ENCODE measurements around the gene BCAR3.

BCAR3 gene

DNA sequence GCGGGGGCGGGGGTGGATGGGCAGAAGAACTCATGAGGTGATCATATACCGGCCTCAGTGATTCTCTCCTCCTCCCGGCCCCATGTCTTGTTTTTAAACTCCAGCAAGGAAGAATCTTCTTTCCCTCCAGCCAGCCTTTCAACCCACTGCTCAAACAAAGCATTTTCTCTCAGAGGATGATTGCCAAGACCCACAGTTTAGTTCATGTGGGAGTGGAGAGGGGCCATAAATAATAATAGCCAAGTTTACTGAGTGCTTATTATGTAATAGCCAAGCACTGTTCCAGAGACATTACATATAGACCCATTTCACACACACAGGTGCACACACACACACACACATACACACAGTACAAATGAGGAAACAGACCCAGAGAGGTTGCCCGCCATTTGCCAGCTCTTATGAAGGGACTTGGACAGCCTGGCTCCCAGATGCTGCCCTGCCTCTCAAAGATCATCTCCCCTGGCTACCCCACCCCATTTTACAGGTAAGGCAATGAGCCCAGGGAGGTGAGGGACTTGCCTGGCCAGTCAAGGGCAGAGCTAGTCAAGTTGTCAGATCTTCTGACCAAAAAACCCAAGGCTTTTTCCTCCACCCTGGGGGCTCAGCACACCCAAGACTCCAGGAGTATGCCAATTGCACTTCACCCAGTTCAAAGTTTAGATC is 18.0 kb upstream of the BCAR3 start:
- TF ChIP-seq GATA3 (IDR thresholded peaks at IDR 0.05; ENCODE audit: low read depth, low read length) (no peak), GATA2 (IDR thresholded peaks at IDR 0.05; ENCODE audit: low read depth, low read length) (no peak)

- TF ChIP-seq GATA3 (IDR thresholded peaks at IDR 0.05; ENCODE audit: low read depth, low read length): no peak
- no peak for TF ChIP-seq GATA2 (IDR thresholded peaks at IDR 0.05; ENCODE audit: low read depth, low read length)
Observed at GRCh38 chr1:93699049-93699384, 17.4 kb upstream of the BCAR3 start.

DNA sequence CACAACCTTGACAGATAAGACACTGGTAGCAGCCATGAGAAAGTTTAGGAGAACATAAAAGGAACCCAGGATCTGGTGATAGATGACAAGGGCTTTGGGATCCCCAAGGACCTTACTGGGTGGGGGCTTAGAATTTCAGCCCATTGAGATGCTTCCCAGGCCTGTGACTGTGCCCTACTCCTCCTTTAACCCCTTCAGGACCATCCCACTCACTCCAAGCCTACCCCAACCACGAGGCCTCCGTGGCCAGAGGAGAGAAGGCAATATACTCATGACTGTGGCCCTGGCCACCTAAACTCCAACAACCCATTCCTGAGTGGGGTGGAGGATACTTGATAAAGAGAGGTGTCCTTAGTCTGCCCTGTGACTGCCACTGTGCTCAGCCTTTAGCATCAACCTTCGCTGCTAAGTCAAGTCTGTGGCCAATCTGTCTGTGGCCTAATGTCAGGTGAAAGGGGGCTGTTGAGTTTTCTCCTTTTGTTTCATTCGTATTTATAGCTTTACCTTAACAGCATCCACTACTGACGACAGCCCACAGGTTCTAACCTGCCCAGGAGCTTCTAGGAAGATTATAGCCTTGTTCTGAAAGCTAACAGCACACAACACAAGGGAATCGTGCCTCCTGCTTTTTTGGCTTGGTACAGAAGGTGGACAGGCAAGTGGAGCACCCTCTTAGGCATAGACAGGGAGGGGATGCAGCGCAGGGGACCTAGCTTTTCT is 16.9 kb upstream of the BCAR3 start:
- TF ChIP-seq GATA3 (IDR thresholded peaks at IDR 0.05; ENCODE audit: low read depth, low read length) (no peak), GATA2 (IDR thresholded peaks at IDR 0.05; ENCODE audit: low read depth, low read length) (no peak)

DNA sequence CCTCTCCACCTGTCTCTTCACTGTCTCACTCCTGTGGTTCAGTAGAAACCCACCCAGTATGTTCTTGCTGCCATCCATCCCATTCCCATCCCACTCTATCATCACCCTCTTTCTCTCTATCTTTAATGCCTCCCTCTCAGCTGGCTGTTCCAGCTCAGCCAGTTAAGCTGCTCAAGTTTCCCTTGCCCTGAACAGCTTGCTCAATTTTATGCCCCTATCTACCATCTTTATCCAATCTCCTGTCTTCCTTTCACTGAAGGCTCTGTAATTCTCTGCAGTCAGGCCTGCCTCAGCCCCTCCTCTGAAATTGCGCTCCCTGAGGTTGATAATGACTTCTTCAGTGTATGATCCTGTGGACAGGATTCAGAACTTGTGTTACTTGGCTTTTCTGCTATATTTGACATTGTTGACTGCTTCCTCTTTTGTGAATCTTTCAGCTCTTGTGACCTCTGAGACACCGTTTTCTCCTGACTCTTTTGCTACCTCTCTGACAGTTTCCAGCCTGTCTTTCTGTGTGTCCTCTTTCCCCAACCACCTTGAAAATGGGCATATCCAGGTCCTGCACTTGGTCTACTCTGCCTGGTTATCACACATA is 13.9 kb upstream of the BCAR3 start:
- TF ChIP-seq GATA2 (IDR thresholded peaks at IDR 0.05; ENCODE audit: low read depth, low read length): no peak
- TF ChIP-seq GATA3 (IDR thresholded peaks at IDR 0.05; ENCODE audit: low read depth, low read length): no peak

- TF ChIP-seq GATA3 (IDR thresholded peaks at IDR 0.05; ENCODE audit: low read depth, low read length): no peak
- TF ChIP-seq GATA2 (IDR thresholded peaks at IDR 0.05; ENCODE audit: low read depth, low read length): no peak
Observed at GRCh38 chr1:93694819-93695218, 13.2 kb upstream of the BCAR3 start.

GRCh38 chr1:93694039-93694438 is 12.4 kb upstream of the BCAR3 start:
- no peak for TF ChIP-seq GATA2 (IDR thresholded peaks at IDR 0.05; ENCODE audit: low read depth, low read length)
- TF ChIP-seq GATA3 (IDR thresholded peaks at IDR 0.05; ENCODE audit: low read depth, low read length): no peak

DNA sequence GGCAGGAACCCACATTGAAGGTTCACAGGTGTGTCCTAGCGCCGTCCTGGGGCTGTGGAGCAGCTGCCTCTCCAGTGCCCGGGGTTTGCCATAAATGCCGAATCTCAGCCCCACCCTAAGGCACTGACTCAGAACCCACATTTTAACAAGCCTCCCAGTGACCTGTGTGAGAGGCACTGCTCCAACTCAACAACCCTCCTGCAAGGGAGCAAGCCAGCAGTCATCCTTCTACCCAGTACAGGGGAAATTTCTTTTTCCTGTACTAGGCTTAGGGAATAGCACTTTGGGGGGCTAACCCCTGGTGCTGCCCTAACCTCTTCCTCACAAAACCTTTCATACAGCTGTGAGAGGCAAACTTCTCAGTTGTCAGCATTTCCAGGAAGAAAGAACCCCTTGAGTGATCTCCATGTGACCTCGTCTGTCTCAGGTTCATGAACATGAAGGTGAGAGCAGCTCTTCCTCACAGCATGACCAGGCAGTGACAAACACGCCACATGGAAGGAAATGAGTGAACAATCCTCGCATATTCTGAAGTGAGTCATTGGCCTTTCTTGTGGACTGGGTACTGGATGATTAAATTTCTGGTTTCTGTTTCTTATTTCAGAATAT is 11.4 kb upstream of the BCAR3 start:
- TF ChIP-seq GATA3 (IDR thresholded peaks at IDR 0.05; ENCODE audit: low read depth, low read length) (no peak), GATA2 (IDR thresholded peaks at IDR 0.05; ENCODE audit: low read depth, low read length) (no peak)

DNA sequence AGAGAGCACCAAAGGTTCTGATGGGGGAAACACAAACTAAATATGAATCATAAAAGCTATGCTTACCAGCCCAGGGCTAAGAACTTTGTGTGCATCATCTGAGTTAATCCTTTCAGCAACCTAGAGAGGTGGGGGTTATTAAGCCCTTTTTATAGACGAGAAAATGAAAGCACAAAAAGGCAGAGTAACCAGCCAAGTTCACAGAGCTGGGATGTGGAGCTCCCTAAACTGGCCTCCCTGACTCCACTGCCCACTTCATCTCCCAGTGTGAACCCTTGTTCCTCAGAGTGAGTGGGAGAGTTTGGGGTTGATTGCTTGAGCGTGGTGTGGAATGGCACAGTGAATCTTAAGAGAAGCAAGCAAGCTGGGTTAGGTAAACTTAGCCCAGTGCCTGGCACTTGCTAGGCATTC is 10.8 kb upstream of the BCAR3 start:
- TF ChIP-seq GATA2 (IDR thresholded peaks at IDR 0.05; ENCODE audit: low read depth, low read length) (no peak), GATA3 (IDR thresholded peaks at IDR 0.05; ENCODE audit: low read depth, low read length) (no peak)

GRCh38 chr1:93692026-93692425 is 10.4 kb upstream of the BCAR3 start:
- TF ChIP-seq GATA2 (IDR thresholded peaks at IDR 0.05; ENCODE audit: low read depth, low read length) (no peak), GATA3 (IDR thresholded peaks at IDR 0.05; ENCODE audit: low read depth, low read length) (no peak)

DNA sequence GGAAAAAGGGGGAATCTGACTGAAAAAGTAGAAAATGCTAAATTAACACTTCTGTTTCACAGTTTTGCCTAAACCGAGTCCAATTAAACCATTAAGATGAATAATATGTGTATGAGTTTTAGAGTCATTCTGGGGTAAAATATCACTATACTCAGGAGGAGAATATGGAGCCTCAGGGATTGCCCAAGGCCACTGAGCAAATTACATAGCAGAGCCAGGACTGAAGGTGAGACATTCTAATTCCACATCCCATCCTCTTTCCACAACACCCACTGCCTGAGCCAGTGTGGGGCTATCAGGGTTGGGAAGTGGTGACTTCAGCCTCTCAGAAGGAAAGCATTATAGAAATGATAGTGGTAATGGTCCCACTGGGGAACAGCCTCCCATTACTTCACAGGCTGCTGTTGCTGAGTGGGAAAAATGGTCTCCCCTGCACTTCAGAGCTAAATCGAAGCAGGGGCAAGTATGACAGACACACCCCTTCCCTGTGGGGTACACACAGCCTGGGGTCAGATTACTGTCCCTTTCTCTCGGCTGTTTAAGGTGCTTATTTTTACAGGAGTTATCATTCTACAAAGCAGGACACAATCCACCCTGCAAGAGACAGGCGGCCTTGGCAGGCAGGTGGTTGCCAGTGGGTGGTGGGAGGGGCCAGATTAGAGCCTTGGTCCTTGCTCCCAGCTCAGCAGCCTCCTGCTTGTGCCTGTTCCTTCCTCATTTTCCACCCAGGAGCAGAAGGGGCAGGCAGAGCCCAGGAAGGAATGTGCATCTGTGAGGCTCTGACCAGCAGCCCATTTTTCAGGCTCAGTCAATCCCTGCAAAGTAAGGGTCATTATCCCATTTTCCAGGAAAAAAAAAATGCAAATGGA is 9.5 kb upstream of the BCAR3 start:
- TF ChIP-seq GATA2 (IDR thresholded peaks at IDR 0.05; ENCODE audit: low read depth, low read length): no peak
- no peak for TF ChIP-seq GATA3 (IDR thresholded peaks at IDR 0.05; ENCODE audit: low read depth, low read length)

- no peak for TF ChIP-seq GATA2 (IDR thresholded peaks at IDR 0.05; ENCODE audit: low read depth, low read length)
- no peak for TF ChIP-seq GATA3 (IDR thresholded peaks at IDR 0.05; ENCODE audit: low read depth, low read length)
Observed at GRCh38 chr1:93690341-93690740, 8.7 kb upstream of the BCAR3 start.

- TF ChIP-seq GATA3 (IDR thresholded peaks at IDR 0.05; ENCODE audit: low read depth, low read length): no peak
- TF ChIP-seq GATA2 (IDR thresholded peaks at IDR 0.05; ENCODE audit: low read depth, low read length): peak; percentile 30; the same call in 1 of the 2 replicates
Observed at GRCh38 chr1:93689521-93690223, 8.0 kb upstream of the BCAR3 start.

- TF ChIP-seq GATA3 (IDR thresholded peaks at IDR 0.05; ENCODE audit: low read depth, low read length): no peak
- TF ChIP-seq GATA2 (IDR thresholded peaks at IDR 0.05; ENCODE audit: low read depth, low read length): no peak
Observed at GRCh38 chr1:93687542-93687941, 5.9 kb upstream of the BCAR3 start.

Measured in SH-SY5Y (cell line).